ENCODE measurements around the gene NSUN3.

The NSUN3 gene

GRCh38 chr3:94150113-94150512 is 87.3 kb downstream of the NSUN3 start:
- Histone ChIP-seq H2BK5ac (ENCODE audit: low read depth, low read length, poor library complexity) (no peak overlapping the region), H3K4ac (ENCODE audit: low read depth, low read length) (no peak overlapping the region), H3K14ac (ENCODE audit: low read length) (no peak overlapping the region), H3K4me1 (ENCODE audit: control insufficient read depth in 1 of 2, insufficient read depth in 2 of 2, low read length in 2 of 2) (no peaks in the 10 kb centered on the region), H2BK12ac (ENCODE audit: low read length) (no peak overlapping the region), H3K18ac (ENCODE audit: low read length) (no peak overlapping the region), H3K27ac (ENCODE audit: low read depth, low read length) (no peak overlapping the region), H4K91ac (ENCODE audit: low read depth, low read length) (no peak overlapping the region), H2BK120ac (ENCODE audit: insufficient read depth, low read length, poor library complexity) (no peak overlapping the region), H4K12ac (ENCODE audit: low read depth, low read length) (no peak overlapping the region), H3K23ac (ENCODE audit: low read length) (no peak overlapping the region), H3K79me2 (ENCODE audit: control insufficient read depth, insufficient read depth, low read length, poor library complexity) (no peaks in the 10 kb centered on the region), H2AK5ac (ENCODE audit: low read length) (no peak overlapping the region), H2AFZ (ENCODE audit: insufficient read depth, low read length, poor library complexity) (no peak overlapping the region), H3K27me3 (ENCODE audit: insufficient read depth, low read length) (no peaks in the 10 kb centered on the region), H3K4me3 (ENCODE audit: low read depth, low read length) (no peak overlapping the region), H3K36me3 (ENCODE audit: control insufficient read depth in 1 of 2, insufficient read depth in 2 of 2, low read length in 2 of 2) (no peaks in the 10 kb centered on the region), H3K9ac (ENCODE audit: low read length) (no peak overlapping the region), H3K79me1 (ENCODE audit: low read length) (no peaks in the 10 kb centered on the region), H3K9me3 (ENCODE audit: insufficient read depth, low read depth, low read length) (no peaks in the 10 kb centered on the region), H3K4me2 (ENCODE audit: low read length) (no peak overlapping the region), H4K8ac (ENCODE audit: low read depth, low read length) (no peak overlapping the region)
- no peak for DNase-seq
- WGBS (ENCODE audit: extremely low coverage, insufficient coverage, insufficient read length), result no CpG with 5 or more reads among the region's 2 CpGs

GRCh38 chr3:94156626-94157025 is 93.8 kb downstream of the NSUN3 start:
- no peak overlapping the region for H3K14ac ChIP-seq (ENCODE audit: low read length)
- H3K36me3 ChIP-seq (ENCODE audit: control insufficient read depth in 1 of 2, insufficient read depth in 2 of 2, low read length in 2 of 2), result no peaks in the 10 kb centered on the region
- H4K91ac ChIP-seq (ENCODE audit: low read depth, low read length), result no peak overlapping the region
- H4K12ac ChIP-seq (ENCODE audit: low read depth, low read length), result no peak overlapping the region
- H3K18ac ChIP-seq (ENCODE audit: low read length), result no peak overlapping the region
- H3K4me2 ChIP-seq (ENCODE audit: low read length), result no peak overlapping the region
- no peak overlapping the region for H2BK120ac ChIP-seq (ENCODE audit: insufficient read depth, low read length, poor library complexity)
- H3K23ac ChIP-seq (ENCODE audit: low read length), result no peak overlapping the region
- H3K9me3 ChIP-seq (ENCODE audit: insufficient read depth, low read depth, low read length), result no peaks in the 10 kb centered on the region
- no peaks in the 10 kb centered on the region for H3K79me1 ChIP-seq (ENCODE audit: low read length)
- no peak overlapping the region for H2BK12ac ChIP-seq (ENCODE audit: low read length)
- no peak for DNase-seq
- H2AFZ ChIP-seq (ENCODE audit: insufficient read depth, low read length, poor library complexity), result no peak overlapping the region
- no peak overlapping the region for H4K8ac ChIP-seq (ENCODE audit: low read depth, low read length)
- H3K9ac ChIP-seq (ENCODE audit: low read length), result no peak overlapping the region
- no peaks in the 10 kb centered on the region for H3K79me2 ChIP-seq (ENCODE audit: control insufficient read depth, insufficient read depth, low read length, poor library complexity)
- H3K4ac ChIP-seq (ENCODE audit: low read depth, low read length), result no peak overlapping the region
- no peak overlapping the region for H3K4me3 ChIP-seq (ENCODE audit: low read depth, low read length)
- no peak overlapping the region for H2AK5ac ChIP-seq (ENCODE audit: low read length)
- H3K4me1 ChIP-seq (ENCODE audit: control insufficient read depth in 1 of 2, insufficient read depth in 2 of 2, low read length in 2 of 2), result no peaks in the 10 kb centered on the region
- WGBS (ENCODE audit: extremely low coverage, insufficient coverage, insufficient read length), result no CpG with 5 or more reads among the region's 1 CpG
- H3K27ac ChIP-seq (ENCODE audit: low read depth, low read length), result no peak overlapping the region
- H2BK5ac ChIP-seq (ENCODE audit: low read depth, low read length, poor library complexity), result no peak overlapping the region
- H3K27me3 ChIP-seq (ENCODE audit: insufficient read depth, low read length), result no peaks in the 10 kb centered on the region

- H3K14ac ChIP-seq (ENCODE audit: low read length), result no peak overlapping the region
- no peak overlapping the region for H3K9ac ChIP-seq (ENCODE audit: low read length)
- H4K12ac ChIP-seq (ENCODE audit: low read depth, low read length), result no peak overlapping the region
- H3K4ac ChIP-seq (ENCODE audit: low read depth, low read length), result no peak overlapping the region
- WGBS (ENCODE audit: extremely low coverage, insufficient coverage, insufficient read length), result no CpG with 5 or more reads among the region's 4 CpGs
- no peak overlapping the region for H2BK120ac ChIP-seq (ENCODE audit: insufficient read depth, low read length, poor library complexity)
- H3K18ac ChIP-seq (ENCODE audit: low read length), result no peak overlapping the region
- H3K9me3 ChIP-seq (ENCODE audit: insufficient read depth, low read depth, low read length), result no peaks in the 10 kb centered on the region
- no peak overlapping the region for H3K23ac ChIP-seq (ENCODE audit: low read length)
- no peak overlapping the region for H2BK12ac ChIP-seq (ENCODE audit: low read length)
- H3K27me3 ChIP-seq (ENCODE audit: insufficient read depth, low read length), result peaks cover 2% of the 10 kb centered on the region
- no peak overlapping the region for H3K27ac ChIP-seq (ENCODE audit: low read depth, low read length)
- no peaks in the 10 kb centered on the region for H3K4me1 ChIP-seq (ENCODE audit: control insufficient read depth in 1 of 2, insufficient read depth in 2 of 2, low read length in 2 of 2)
- no peak overlapping the region for H2AK5ac ChIP-seq (ENCODE audit: low read length)
- no peak overlapping the region for H3K4me2 ChIP-seq (ENCODE audit: low read length)
- no peak overlapping the region for H2AFZ ChIP-seq (ENCODE audit: insufficient read depth, low read length, poor library complexity)
- no peaks in the 10 kb centered on the region for H3K79me2 ChIP-seq (ENCODE audit: control insufficient read depth, insufficient read depth, low read length, poor library complexity)
- no peak overlapping the region for H3K4me3 ChIP-seq (ENCODE audit: low read depth, low read length)
- no peak overlapping the region for H4K8ac ChIP-seq (ENCODE audit: low read depth, low read length)
- no peak overlapping the region for H4K91ac ChIP-seq (ENCODE audit: low read depth, low read length)
- H3K79me1 ChIP-seq (ENCODE audit: low read length), result no peaks in the 10 kb centered on the region
- no peak overlapping the region for H2BK5ac ChIP-seq (ENCODE audit: low read depth, low read length, poor library complexity)
- no peaks in the 10 kb centered on the region for H3K36me3 ChIP-seq (ENCODE audit: control insufficient read depth in 1 of 2, insufficient read depth in 2 of 2, low read length in 2 of 2)
- DNase-seq, result no peak
Measured at GRCh38 chr3:94158512-94158911, 95.7 kb downstream of the NSUN3 start.

DNA sequence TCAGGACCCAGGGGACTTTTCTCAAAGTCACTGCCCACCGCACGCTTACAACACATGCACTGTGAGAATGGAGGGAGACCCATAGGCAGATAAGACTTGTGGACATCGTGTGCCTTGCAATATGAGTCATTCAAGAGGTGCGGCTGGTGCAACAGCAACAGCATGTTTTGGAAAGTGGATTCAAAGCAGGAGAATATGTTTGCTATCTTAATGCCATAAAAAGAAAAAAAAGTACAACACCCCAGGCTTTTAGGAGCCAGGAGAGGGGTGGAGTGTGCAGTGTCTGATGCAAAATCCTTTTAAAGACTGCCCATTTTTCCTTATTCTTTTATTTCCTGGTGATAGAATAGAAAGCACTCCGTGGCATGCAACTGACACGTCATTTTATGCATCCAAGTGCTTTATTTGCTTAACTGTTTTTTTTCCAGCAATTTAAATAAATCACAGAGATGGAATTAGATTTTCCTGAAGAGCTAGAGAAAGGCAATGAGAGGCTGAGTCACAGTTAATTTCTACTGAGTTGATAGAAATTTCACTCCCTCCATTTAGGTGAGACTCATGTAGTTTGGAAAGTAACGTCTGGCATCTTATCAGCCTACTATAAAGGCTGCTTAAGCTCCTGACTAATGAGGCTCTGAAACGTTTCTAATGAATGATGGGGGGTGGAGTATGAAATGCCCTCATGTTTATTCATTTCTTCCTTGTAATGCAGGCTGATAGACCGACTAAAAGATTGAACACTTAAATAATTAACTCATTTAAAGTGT is 96.4 kb downstream of the NSUN3 start:
- H3K4me2 ChIP-seq (ENCODE audit: low read length), result no peak overlapping the region
- no peak overlapping the region for H3K4me3 ChIP-seq (ENCODE audit: low read depth, low read length)
- H2BK5ac ChIP-seq (ENCODE audit: low read depth, low read length, poor library complexity), result no peak overlapping the region
- no peaks in the 10 kb centered on the region for H3K36me3 ChIP-seq (ENCODE audit: control insufficient read depth in 1 of 2, insufficient read depth in 2 of 2, low read length in 2 of 2)
- no peak overlapping the region for H3K14ac ChIP-seq (ENCODE audit: low read length)
- no peaks in the 10 kb centered on the region for H3K79me2 ChIP-seq (ENCODE audit: control insufficient read depth, insufficient read depth, low read length, poor library complexity)
- H3K27me3 ChIP-seq (ENCODE audit: insufficient read depth, low read length), result peaks cover 2% of the 10 kb centered on the region
- peak in 1 of 2 donors; percentile 14 for DNase-seq
- no peak overlapping the region for H3K9ac ChIP-seq (ENCODE audit: low read length)
- H3K4ac ChIP-seq (ENCODE audit: low read depth, low read length), result no peak overlapping the region
- H3K27ac ChIP-seq (ENCODE audit: low read depth, low read length), result no peak overlapping the region
- no peak overlapping the region for H4K8ac ChIP-seq (ENCODE audit: low read depth, low read length)
- no peaks in the 10 kb centered on the region for H3K9me3 ChIP-seq (ENCODE audit: insufficient read depth, low read depth, low read length)
- H3K4me1 ChIP-seq (ENCODE audit: control insufficient read depth in 1 of 2, insufficient read depth in 2 of 2, low read length in 2 of 2), result no peaks in the 10 kb centered on the region
- H3K23ac ChIP-seq (ENCODE audit: low read length), result no peak overlapping the region
- no peak overlapping the region for H2AFZ ChIP-seq (ENCODE audit: insufficient read depth, low read length, poor library complexity)
- no peak overlapping the region for H4K12ac ChIP-seq (ENCODE audit: low read depth, low read length)
- H3K79me1 ChIP-seq (ENCODE audit: low read length), result no peaks in the 10 kb centered on the region
- no peak overlapping the region for H2BK12ac ChIP-seq (ENCODE audit: low read length)
- H2AK5ac ChIP-seq (ENCODE audit: low read length), result no peak overlapping the region
- WGBS (ENCODE audit: extremely low coverage, insufficient coverage, insufficient read length), result no CpG with 5 or more reads among the region's 9 CpGs
- H2BK120ac ChIP-seq (ENCODE audit: insufficient read depth, low read length, poor library complexity), result no peak overlapping the region
- H4K91ac ChIP-seq (ENCODE audit: low read depth, low read length), result no peak overlapping the region
- H3K18ac ChIP-seq (ENCODE audit: low read length), result no peak overlapping the region
